Measurements from ENCODE around the gene CRIM1.

Gene CRIM1

GRCh38 chr2:36573165-36573564 lies 217.6 kb downstream of the CRIM1 start:
- DNase-seq (ENCODE audit: low read depth in 3 of 3, low spot score in 1 of 3): no peak

DNA sequence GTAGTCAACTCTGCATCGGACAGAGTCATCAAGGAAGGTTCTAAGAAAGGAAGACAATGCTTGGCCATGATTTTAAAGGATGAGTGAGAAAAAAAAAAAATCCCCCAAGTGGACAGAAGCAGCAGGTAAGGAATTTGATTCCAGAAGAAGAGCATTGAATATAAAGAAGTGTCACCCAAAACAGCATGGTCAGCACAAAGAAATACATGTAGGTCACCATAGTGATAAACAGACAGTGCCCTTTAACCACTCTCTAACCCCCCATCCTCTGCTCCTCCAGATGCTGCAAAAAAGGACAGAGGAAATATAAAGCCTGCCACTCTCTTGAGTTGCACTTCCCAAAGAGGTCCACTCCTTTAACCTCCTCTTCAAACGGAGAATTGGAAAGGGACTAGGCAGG lies 219.0 kb downstream of the CRIM1 start:
- DNase-seq (ENCODE audit: low read depth in 3 of 3, low spot score in 1 of 3): no peak

DNA sequence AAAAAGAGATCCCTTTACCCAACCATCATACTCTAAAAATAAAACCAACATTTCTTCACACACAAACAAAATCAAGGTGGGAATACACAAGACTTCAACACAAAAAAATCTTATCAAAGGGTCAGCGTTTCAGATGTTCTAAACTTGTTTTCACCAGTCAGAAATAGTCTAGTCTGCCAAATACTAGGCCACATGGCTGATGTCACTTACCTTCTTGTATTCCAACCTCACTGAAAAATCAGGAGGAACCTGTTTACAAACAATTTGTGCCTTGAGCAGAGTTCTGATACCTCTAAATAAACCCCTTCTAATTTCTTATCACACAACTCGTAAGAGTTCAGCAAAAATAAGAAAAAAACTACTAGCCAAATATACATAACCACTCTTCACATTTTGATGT lies 222.3 kb downstream of the CRIM1 start:
- no peak for DNase-seq (ENCODE audit: low read depth in 3 of 3, low spot score in 1 of 3)

- DNase-seq (ENCODE audit: low read depth in 3 of 3, low spot score in 1 of 3): no peak
Observed at GRCh38 chr2:36578343-36579296, 223.0 kb downstream of the CRIM1 start.

GRCh38 chr2:36579297-36579664 lies 223.7 kb downstream of the CRIM1 start:
- DNase-seq (ENCODE audit: low read depth in 3 of 3, low spot score in 1 of 3): no peak

DNA sequence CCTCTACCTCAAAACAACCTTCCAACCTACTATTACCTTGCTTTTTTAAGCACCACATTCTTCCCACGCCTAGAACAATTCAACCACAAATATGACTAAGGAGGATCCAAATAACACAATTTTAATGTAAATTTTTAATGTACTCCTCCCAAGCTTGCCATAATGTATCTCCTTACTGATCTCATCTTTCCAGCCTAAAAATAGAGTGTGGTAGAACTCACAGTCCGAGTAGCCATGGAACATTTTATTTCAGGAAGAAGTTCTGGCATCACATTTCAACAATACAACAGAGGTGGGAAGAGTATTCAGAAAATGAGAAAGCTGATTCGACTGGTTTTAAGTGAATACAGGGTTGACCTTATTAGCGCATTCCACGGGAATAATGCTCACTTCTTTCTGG lies 227.0 kb downstream of the CRIM1 start:
- DNase-seq (ENCODE audit: low read depth in 3 of 3, low spot score in 1 of 3): no peak

DNA sequence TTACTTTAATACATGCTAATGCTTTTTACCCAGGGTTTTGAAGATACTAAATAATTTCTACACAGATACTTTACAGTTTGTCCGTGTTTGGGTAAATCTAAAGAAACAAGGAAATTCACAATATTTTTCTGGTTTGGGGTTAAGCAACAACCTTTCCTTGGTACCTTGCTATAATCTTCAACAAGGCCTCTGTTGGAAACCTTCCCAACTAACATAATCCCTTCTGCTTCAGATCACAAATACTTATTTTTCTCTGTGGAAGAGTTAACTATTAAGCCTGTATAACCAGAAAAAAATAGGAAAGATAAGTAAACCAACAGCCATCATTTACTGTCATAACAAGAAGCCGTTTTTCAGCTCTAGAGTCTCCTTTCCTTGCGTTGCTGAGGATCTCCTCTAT lies 227.4 kb downstream of the CRIM1 start:
- no peak for DNase-seq (ENCODE audit: low read depth in 3 of 3, low spot score in 1 of 3)

GRCh38 chr2:36584148-36584794 lies 228.7 kb downstream of the CRIM1 start:
- DNase-seq (ENCODE audit: low read depth in 3 of 3, low spot score in 1 of 3): no peak

GRCh38 chr2:36586672-36587071 lies 231.1 kb downstream of the CRIM1 start:
- no peak for DNase-seq (ENCODE audit: low read depth in 3 of 3, low spot score in 1 of 3)

GRCh38 chr2:36587101-36587500 lies 231.5 kb downstream of the CRIM1 start:
- no peak for DNase-seq (ENCODE audit: low read depth in 3 of 3, low spot score in 1 of 3)

- no peak for DNase-seq (ENCODE audit: low read depth in 3 of 3, low spot score in 1 of 3)
Observed at GRCh38 chr2:36587556-36587955, 232.0 kb downstream of the CRIM1 start.

DNA sequence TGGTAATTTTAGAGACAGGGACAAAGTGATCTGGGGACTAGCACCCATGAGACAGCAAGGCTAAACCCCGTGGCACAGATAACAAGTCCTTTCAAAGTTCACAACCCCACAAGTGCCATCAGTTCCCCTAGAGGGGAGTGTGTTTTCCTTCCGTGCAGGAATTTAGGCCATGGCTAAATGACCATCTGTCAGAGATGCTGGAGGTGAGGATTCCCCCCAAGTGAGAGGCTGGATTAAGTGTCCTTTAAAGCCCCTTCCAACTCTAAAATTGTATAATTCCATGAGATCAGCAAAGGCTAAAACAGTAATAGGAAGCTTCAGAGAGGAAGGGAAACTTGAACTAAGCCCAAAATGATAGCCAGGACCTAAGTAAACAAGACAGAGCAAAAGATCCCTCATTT lies 233.7 kb downstream of the CRIM1 start:
- DNase-seq (ENCODE audit: low read depth in 3 of 3, low spot score in 1 of 3): no peak

GRCh38 chr2:36594849-36595248 lies 239.3 kb downstream of the CRIM1 start:
- no peak for DNase-seq (ENCODE audit: low read depth in 3 of 3, low spot score in 1 of 3)

DNA sequence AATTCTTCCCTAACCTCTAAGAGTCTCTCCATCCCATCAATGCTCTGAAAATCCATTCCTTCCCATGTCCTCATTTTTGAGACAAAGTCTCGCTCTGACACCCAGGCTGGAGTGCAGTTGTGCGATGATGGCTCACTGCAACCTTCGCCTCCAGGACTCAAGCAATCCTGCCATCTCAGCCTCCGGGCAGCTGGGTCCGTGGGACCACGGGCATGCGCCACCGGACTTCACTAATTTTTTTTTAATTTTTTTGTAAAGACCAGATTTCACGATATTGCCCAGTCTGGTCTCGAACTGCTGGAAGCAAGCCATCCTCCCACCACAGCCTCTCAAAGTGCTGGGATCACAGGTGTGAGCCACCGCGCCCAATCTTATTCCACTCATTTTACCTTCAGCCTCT lies 240.8 kb downstream of the CRIM1 start:
- no peak for DNase-seq (ENCODE audit: low read depth in 3 of 3, low spot score in 1 of 3)

DNA sequence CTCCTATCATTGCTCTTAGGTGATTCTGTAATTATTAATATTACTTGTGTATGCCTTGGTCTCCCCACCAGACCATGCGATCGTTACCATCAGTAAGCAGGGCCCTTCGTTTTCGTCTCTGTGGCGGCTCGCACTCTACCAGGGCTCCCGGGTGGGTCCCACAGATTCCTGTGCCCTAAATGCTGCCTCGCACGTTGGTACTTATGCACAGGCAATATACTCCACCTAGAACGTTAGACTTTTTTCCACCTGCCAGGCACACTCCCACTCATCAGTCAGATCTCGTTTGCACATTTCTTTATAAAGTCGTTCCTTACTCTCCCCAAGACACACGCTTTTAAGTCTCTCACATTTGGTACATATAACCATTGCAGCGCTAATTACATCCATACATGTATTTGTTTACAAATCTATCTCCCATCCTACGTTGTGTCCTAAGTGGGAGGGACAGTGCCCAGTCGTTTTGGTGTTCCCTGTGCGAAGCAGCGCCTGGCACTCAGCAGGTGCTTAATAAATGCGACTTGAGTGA lies 241.5 kb downstream of the CRIM1 start:
- DNase-seq (ENCODE audit: low read depth in 3 of 3, low spot score in 1 of 3): no peak

DNA sequence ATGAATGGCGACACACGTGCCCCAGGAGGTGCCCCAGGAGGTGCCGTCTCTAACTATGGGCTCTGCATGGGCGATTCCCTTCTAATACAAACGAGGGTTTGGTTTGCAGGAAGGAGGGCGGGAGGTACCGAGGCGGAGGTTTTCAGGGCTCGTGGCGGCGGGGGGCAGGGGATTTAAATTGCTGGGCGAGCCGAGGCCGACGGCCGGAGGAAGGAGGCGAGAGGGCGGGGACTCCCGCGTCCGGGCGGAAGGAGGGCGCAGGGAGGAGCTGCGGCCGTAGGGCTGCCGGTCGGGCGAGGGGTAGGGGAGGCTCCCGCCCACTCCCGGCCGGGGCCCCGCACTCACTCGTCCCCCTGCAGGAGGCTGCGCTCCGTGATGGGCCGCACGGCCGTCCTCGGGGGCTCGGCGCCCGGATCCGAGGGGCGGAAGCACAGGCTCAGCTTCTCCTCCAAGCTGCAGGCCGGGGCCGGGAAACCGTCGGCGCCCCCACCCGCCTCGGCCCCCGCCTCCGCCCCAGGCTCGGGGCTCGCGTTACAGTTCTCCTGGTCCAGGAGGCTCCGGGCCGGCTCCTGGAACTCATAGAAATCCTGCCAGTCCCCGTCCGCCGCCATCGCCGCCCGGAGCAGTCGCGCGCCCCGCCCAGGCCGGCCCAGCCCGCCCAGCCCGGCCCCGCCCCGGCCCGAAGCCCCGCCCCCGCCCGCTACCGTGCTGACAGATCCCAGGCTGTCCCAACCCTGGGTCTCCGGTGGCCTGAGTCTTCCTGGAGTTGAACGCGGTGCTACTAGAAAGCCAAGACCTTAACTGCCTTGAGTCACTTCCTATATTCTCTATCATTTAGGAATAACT lies 242.2 kb downstream of the CRIM1 start, which contains the start of gene FEZ2:
Gene FEZ2, minus strand, starts transcription at position 637 of the 846 bp plus-strand sequence. Its CDS starts 26 bp downstream, at position 611.
- peak in 2 of 3 donors; percentile 22 to 50 for DNase-seq (ENCODE audit: low read depth in 3 of 3, low spot score in 1 of 3)
